ENCODE measurements around the gene SLIT3.

Gene SLIT3

GRCh38 chr5:169300468-169301385 lies at the start of gene SLIT3:
TSS of gene SLIT3 (minus strand) at chr5:169301139. CDS start at chr5:169300709, 430 bp downstream.
- no peak for DNase-seq

GRCh38 chr5:169350016-169350415 lies 49.1 kb upstream of the SLIT3 start:
- DNase-seq = no peak

DNA sequence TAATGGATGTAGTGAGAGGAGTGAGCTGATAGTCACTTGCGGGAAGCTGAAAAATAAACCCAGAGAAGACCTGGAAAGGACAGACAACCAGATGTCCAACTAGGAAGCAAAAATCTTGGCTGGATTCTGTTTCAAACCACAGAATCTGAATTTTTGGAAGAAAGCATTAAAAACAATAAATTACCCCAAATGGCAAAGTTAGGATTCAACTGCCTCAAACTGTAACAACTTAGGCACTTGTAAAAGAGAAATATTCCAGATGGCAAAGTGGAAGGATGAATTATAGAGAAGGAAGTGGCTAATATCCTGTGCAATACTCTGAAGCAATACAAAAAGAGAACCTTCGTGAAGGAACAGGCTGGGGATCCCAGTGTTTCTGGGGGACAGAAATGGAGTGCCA lies 46.8 kb upstream of the SLIT3 start:
- no peak for DNase-seq

- DNase-seq = no peak
These were observed 43.7 kb upstream of the SLIT3 start for GRCh38 chr5:169344629-169345028.

- no peak for DNase-seq
These were observed 42.8 kb upstream of the SLIT3 start for GRCh38 chr5:169343766-169344165.

- no peak for DNase-seq
These were observed 40.6 kb upstream of the SLIT3 start for GRCh38 chr5:169341556-169341955.

GRCh38 chr5:169339869-169340268 lies 38.9 kb upstream of the SLIT3 start:
- DNase-seq = no peak

DNA sequence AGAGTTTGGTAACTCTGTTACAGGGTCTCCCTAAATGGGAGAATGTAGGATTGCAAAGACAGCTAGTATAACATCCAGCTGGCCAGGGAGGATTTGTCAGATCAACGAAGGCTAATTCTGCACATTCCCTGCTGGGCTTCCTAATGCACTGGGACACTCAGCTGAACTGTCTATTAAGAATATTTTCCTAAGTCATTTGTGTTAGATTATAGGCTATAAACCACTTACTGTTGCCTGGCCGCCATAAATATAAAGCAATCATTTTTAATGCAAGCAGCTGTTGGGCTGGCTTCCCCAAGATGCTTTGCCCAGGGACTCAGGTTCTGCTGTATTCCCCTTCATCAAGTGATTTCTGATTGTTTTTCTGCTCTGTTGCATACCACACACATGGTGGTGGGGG lies 35.3 kb upstream of the SLIT3 start:
- no peak for DNase-seq

DNA sequence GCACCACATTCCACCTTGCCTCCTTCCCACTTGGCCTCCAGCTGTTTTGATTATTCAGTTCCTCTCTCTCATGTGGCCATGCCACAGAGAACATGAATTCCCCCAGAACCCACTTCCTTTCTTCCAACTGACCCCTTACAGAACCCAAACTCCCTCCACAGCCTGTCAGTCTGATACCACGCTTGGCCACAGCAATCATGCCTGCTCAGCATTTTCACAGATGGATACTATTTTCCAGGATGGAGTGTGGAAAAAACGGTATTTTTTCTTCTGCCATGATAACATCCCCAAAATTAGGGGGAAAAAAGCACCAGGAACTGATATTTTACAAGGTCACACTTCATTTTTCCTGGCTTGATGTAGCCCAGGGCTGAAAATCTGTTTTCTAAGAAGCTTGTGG lies 34.9 kb upstream of the SLIT3 start:
- DNase-seq = no peak

- no peak for DNase-seq
These were observed 32.6 kb upstream of the SLIT3 start for GRCh38 chr5:169333518-169333917.

DNA sequence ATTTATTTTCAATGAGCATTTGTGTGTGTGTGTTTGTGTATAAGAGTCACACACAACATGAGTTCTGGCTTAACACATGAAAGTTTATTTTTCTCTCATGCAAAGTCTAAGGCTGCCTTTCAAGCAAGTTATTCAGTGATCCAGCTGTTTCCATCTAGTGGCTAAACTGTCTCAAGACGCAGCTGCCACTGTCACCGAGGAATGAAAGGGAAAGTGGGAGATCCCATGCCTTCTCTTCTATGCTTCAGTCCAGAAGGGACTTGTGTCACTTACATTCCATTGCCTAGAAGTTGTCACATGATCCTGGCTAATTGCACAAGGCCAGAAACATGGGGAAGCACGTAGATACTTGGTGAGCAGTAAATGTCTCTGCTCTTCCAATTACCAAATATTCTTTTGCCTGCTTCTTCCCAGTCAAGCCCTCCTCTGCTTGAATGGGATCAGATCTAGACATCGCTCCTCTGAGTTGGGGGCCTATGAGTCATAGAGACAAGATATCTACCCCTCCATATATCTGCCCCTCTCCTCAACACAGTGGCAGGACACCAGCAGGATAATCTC lies 30.4 kb upstream of the SLIT3 start:
- DNase-seq = no peak

DNA sequence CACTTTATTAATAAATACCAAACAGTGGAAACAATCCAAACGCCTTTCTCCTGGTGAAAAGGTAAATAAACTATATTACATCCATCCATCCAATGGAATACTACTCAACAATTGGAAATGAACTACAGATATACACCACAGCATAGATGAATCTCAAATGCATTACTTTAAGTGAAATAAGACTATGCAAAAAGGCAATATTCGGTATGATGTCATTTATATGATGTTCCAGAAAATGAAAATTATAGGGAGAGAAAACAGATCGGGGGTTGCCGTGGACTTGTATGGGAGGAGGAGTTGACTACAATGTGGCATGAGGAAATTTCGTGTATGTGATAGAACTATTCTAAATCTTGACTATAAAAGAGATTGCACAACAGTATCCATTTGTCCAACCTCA lies 27.5 kb upstream of the SLIT3 start:
- no peak for DNase-seq

DNA sequence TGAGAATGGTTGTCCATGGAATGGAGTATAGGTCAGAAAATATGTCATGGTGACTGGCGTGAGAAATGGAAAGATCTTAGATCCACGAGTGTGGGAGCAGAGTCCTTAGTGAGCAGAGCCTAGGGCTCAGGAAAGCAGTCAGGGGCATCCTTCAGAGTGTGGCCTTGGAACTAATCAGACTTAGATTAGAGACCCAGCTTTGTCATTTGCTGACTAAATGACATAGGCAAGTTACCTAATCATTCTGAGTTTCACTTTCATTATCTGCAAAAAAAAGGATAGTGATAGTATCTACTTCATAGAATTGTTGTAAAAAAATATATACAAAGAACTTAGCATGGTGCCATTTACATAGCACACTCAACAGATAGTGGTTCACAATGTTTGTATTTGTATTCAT lies 24.3 kb upstream of the SLIT3 start:
- DNase-seq = no peak

DNA sequence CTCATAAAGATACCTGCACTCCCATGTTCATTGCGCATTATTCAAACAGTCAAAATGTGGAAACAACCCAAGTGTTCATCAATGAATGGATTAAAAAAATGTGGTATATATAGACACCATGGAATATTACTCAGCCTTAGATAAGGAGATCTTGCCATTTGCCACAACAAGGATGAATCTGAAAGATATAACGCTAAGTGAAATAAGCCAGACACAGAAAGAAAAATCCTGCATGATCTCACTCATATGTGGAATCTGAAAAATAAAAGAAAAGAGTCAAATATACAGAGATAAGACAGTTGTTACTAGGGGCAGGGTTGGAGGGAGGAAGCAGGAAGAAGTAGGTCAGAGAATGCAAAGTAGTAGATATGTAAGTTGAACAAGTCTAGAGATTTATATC lies 17.6 kb upstream of the SLIT3 start:
- DNase-seq = no peak

DNA sequence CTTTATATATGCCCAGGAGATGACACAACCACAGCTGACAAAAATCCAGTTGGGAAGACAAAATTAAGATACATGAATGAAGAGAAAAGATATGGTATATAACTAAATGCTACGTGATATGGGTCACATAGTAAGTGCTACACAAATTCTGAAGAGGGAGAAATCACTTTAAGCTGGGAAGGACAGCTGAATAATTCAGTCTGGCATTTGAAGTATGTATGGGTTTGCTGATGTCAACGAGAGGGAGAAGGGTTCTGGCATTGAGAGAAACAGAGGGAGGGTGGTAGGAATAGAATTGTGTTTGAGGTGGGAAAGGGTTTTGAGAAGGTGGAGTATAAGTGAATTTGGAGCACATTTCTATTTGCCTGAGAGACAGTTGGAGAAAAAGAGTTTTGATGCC lies 6.7 kb upstream of the SLIT3 start:
- DNase-seq = no peak

GRCh38 chr5:169305366-169305765 lies 4.4 kb upstream of the SLIT3 start:
- no peak for DNase-seq

- no peak for DNase-seq
These were observed 3.2 kb upstream of the SLIT3 start for GRCh38 chr5:169304175-169304574.

- DNase-seq = no peak
These were observed 2.2 kb upstream of the SLIT3 start for GRCh38 chr5:169303119-169303515.

DNA sequence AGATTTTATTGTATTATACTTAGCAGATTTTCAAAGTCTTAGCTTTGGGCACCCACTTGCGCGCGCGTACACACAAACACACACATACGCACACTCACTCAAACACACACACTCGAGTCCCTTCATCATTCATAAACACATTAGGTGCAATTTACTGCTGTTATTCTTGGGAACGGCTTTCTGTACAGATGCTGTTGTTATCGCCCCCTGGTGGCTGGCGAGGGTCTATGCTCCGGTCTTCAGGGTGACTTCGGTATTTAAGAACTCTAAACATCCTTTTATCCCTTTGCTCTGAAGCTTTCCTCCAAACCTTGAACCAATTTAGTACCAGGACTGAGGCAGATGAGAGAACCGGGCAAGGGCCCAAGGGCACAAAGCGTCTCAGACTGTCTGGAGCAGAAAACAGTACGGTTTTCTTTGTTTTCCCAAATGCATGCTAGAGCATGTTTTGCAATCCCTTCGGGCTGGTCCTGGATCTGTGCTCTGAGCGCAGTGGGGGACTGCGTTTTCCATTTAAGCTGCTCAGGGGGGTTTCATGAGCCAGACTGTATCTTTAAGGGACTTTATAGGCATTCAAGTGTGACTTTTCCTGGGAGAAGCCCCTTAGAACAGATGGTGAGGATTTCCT lies 1.7 kb upstream of the SLIT3 start:
- peak; percentile 37 for DNase-seq

DNA sequence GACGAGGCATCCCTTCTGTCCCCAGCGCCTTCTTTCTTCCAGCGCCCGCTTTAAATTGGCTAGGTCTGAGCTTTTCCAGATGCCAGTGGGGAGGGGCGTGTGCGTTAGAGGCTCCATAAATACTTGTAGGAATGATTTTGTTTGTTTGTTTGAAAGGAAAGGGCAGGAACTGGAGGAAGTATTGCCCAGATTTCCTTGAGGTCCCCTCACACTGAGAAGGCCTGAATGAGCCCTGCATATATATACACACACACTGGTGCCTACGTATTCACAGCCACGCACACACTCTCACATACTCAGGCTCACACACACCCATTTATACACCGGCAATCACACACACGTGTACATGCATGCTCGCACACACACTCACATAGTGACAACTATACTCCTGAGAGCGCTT lies 1.0 kb upstream of the SLIT3 start:
- no peak for DNase-seq

- DNase-seq = no peak
These were observed 521 bp upstream of the SLIT3 start for GRCh38 chr5:169301386-169301934.

- DNase-seq = no peak
These were observed 1.1 kb downstream of the SLIT3 start for GRCh38 chr5:169299663-169300467.

GRCh38 chr5:169299191-169299662 lies 1.7 kb downstream of the SLIT3 start:
- no peak for DNase-seq
